Coronary artery (tissue), 2 donors: ENCODE data around the gene CYP2A13.
"Not testable (repeated sequence)": the region's sequence is repeated elsewhere in the genome, so short reads cannot be mapped to it uniquely, and the experiment has no call there.

Source experiments
- DNase-seq: peaks from one replicate; pipeline ENCODE4 v3.0.0-alpha.2; 2017; ENCODE audit warnings: low spot score
- H3K27ac ChIP-seq, 2 donors: fragments of 200-600 bp; sonication (generic); one replicate each; pipeline ENCODE4 v1.5.1; 2016 to 2019
- H3K4me3 ChIP-seq: fragments of 200-600 bp; sonication (generic); 2 replicates; pipeline ENCODE4 v1.5.1; 2016; ENCODE audit warnings: mild to moderate bottlenecking, moderate library complexity
- CTCF ChIP-seq: fragments of 200-600 bp; sonication (generic); IDR thresholded peaks from one replicate; pipeline ENCODE4 v1.5.1; 2019; ENCODE audit warnings: antibody characterized with exemption

Gene CYP2A13

GRCh38 chr19:41088151-41088550, at the start of gene CYP2A13:
CYP2A13 (plus strand) TSS chr19:41088451; CDS start chr19:41088472, 21 bp downstream.
- DNase-seq, result no peak
- H3K4me3 ChIP-seq, result no peak within 1 kb of the TSS
- H3K27ac ChIP-seq, result no peak within 1 kb of the TSS
- no peak for TF ChIP-seq CTCF

- Histone ChIP-seq H3K27ac (no peak overlapping the region), H3K4me3 (no peak overlapping the region)
- no peak for TF ChIP-seq CTCF
- DNase-seq, result no peak
Measured at GRCh38 chr19:41039806-41040205, 48.4 kb upstream of the CYP2A13 start.

- not testable (repeated sequence) for H3K4me3 ChIP-seq, DNase-seq, H3K27ac ChIP-seq
Measured at GRCh38 chr19:41045095-41045494, 43.2 kb upstream of the CYP2A13 start.

GRCh38 chr19:41050426-41050825, 37.8 kb upstream of the CYP2A13 start:
- DNase-seq, result no peak
- no peak overlapping the region for H3K4me3 ChIP-seq
- TF ChIP-seq CTCF, result no peak
- H3K27ac ChIP-seq, result no peak overlapping the region

GRCh38 chr19:41052162-41052561, 36.1 kb upstream of the CYP2A13 start:
- not testable (repeated sequence) for H3K4me3 ChIP-seq, DNase-seq, H3K27ac ChIP-seq

- not testable (repeated sequence) for H3K4me3 ChIP-seq, H3K27ac ChIP-seq, DNase-seq
Measured at GRCh38 chr19:41053331-41053730, 34.9 kb upstream of the CYP2A13 start.

- DNase-seq, result no peak
- no peak for TF ChIP-seq CTCF
- Histone ChIP-seq H3K4me3 (no peak overlapping the region), H3K27ac (no peak overlapping the region)
Measured at GRCh38 chr19:41064974-41065569, 23.2 kb upstream of the CYP2A13 start.

GRCh38 chr19:41076286-41076685, 12.0 kb upstream of the CYP2A13 start:
- Histone ChIP-seq H3K4me3 (no peak overlapping the region), H3K27ac (no peak overlapping the region)
- no peak for DNase-seq
- TF ChIP-seq CTCF, result no peak

- H3K27ac ChIP-seq, result no peak overlapping the region
- H3K4me3 ChIP-seq, result no peak overlapping the region
- no peak for DNase-seq
- TF ChIP-seq CTCF, result no peak
Measured at GRCh38 chr19:41083516-41083915, 4.7 kb upstream of the CYP2A13 start.
